Thyroid gland (tissue), 4 donors: ENCODE measurements around the gene PCBD1.

Experiments
- CTCF ChIP-seq, 6 experiments: fragments of 200-600 bp in 3 of 6; fragments of 450-650 bp in 3 of 6; sonication (generic) in 3 of 6; IDR thresholded peaks; one replicate each; pipeline ENCODE4 v1.5.1; 2016 to 2019; ENCODE audit warnings: antibody characterized with exemption in 6 of 6, mild to moderate bottlenecking in 2 of 6, inconsistent platforms in 1 of 6, moderate library complexity in 1 of 6
- POLR2A ChIP-seq, 2 donors: fragments of 450-650 bp; IDR thresholded peaks; one replicate each; pipeline ENCODE4 v1.6.1; 2017; ENCODE audit warnings: antibody characterized with exemption in 2 of 2, mild to moderate bottlenecking in 2 of 2, moderate library complexity in 1 of 2

GRCh38 chr10:70894416-70894815, 6.1 kb upstream of the PCBD1 start:
- TF ChIP-seq CTCF (IDR thresholded peaks at IDR 0.05) (no peak), POLR2A (IDR thresholded peaks at IDR 0.05) (no peak)
